Occipital lobe (tissue), 2 donors: Measurements from ENCODE around the gene CNNM2. TPM values are rescaled to one million over a fixed set of nuclear protein-coding genes. Genes with fewer than 3 reads are reported as not detected.

Source experiments
- DNase-seq: peaks from one replicate; lab custom pipeline; 2025; lab: John Stamatoyannopoulos, UW
- total RNA-seq: library from RNA; depleted of rRNA; stranded (reverse); fragments of >200 nt; gene quantifications from one replicate; pipeline ENCODE4 v1.2.3, GENCODE V29; 2014

CNNM2 gene
- 7.6 TPM for total RNA-seq

DNA sequence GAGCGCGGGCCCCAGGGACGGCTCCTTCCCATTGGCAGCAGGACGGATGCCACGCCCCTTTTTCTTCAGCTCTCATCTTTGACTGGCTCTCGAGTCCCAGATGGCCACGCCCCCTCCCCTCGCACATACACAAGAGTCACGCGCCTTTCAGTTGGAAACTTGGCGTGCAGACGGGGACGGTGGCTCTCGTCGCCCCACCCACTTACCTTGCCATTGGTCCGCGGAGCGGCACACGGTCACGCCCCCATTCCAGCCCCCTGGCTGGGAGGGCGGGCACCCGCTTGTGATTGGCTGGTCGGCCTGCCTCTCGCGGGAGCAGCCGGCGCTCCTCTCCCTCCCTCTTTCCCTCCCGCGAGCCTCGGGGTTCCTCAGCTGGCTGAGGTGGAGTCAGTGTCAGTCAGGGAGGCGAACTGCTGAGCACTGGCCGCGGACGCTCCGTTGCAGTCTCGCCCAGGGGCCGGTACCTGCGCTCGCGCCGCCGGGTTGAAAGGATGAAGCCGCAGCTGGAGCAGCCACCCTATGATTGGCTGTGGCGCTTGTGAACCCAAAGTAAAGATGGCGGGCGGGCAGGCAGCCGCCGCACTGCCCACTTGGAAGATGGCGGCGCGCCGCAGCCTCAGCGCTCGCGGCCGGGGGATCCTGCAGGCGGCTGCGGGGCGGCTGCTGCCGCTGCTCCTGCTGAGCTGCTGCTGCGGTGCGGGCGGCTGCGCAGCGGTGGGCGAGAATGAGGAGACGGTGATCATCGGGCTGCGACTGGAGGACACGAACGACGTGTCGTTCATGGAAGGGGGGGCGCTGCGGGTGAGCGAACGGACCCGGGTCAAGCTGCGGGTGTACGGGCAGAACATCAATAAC lies at the start of gene CNNM2:
Gene CNNM2, plus strand, starts transcription at position 333 of the 855 bp plus-strand sequence. Its CDS starts 187 bp downstream, at position 520.
- peak; percentile 99 for DNase-seq

DNA sequence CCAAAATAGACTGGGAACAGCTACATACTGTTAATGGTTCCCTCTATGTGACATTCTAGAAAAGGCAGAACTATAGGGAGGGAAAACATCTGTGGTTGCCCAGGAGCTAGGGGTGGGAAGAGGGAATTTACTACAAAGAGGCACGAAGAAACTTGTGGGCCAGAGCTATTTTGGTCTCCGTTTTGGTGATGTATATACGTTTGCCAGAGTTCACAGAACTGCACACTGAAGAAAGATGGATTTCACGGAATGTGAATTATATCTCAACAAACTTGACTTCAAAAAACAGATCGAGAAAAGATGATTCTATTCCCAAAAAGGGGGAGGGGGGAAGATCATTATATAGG lies 49.2 kb upstream of the CNNM2 start:
- DNase-seq = no peak

GRCh38 chr10:102869258-102870198 lies 48.6 kb upstream of the CNNM2 start, which contains the start of gene AS3MT:
Gene AS3MT, plus strand, starts transcription at chr10:102869470. Its CDS starts 123 bp downstream, at chr10:102869593.
- DNase-seq = no peak

GRCh38 chr10:102870221-102870620 lies 47.9 kb upstream of the CNNM2 start:
- no peak for DNase-seq

GRCh38 chr10:102872163-102872562 lies 45.9 kb upstream of the CNNM2 start:
- DNase-seq = no peak

DNA sequence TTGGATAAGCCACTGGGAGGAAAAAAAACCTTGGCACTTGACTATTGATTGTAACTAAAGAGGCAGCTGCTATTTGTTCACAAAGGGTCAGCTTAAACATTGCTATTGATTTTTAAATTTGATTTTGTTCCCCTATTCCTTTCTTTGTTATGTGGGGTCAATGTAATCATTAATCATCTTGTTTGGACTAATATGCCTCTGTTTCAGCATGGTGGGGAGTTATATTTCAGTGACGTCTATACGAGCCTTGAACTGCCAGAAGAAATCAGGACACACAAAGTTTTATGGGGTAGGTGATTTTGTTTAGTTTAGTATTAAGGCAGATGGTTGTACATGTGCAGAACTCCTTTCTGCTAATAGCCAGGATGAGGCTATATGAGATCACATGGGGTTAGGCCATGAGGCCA lies 41.3 kb upstream of the CNNM2 start:
- no peak for DNase-seq

- DNase-seq = no peak
These were observed 39.5 kb upstream of the CNNM2 start for GRCh38 chr10:102878629-102879028.

DNA sequence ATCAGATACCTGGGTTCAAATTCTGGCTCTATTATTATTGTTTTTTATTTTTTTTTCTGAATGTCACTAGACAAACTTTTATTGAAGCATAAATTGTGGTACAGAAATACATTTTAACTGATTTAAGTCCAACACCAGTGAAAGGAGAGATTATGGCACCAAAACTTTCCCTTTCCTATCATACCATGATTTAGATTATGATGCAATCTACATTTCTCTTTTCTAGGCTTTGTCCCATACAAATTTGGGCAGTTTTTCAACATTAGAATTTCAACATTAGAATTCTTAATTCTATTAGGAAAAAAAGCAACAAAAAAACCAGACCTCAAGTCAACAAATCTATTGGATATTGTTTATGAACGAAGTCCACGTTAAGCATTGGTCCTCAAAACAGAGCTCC lies 37.8 kb upstream of the CNNM2 start:
- DNase-seq = no peak

DNA sequence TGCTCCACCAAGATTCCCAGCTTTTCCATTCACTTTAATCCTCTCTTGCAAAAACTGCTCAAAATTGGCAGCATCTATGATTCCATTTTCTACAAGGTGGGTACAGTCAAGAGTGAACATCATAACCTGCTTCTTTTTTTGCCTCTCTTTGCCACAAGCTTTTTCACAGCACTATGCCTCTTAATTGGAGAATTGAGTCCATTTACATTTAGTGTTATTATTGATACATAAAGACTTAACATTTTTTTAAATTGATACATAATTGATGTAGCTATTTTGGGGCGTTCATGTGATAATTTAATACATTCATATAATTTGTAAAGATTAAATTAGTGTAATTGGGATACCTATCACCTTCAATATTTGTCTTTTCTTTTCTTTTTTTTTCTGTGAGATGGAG lies 30.0 kb upstream of the CNNM2 start:
- DNase-seq = no peak

DNA sequence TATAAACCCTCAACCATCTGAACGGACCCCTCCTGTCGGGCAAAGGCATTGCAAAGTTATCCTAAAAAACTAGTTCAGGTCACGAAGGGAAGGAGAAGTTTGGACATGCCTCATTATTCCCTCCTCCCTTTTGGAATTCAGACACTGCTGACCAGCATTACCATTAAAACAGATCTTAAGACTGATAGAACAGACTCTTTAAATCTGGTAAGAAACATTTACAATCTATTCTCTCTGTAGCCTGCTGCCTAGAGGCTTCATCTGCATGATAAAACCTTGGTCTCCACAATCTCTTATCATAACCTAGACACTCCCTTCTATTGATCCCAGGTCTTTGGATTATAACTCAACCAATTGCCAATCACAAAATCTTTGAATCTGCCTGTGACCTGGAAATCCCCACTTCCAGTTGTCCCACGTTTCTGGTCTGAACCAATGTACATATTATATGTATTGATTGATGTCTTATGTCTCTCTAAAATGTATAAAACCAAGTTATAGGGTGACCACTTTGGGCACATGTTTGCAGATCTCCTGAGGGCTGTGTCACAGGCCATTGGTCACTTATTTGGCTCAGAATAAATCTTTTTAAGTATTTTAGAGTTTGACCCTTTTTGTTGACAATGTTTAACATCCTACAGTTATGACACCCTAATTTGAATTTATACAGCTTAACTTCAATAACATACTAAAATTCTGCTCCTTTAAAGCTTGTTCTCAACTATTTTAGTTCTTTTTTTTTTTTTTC lies 23.5 kb upstream of the CNNM2 start:
- no peak for DNase-seq

DNA sequence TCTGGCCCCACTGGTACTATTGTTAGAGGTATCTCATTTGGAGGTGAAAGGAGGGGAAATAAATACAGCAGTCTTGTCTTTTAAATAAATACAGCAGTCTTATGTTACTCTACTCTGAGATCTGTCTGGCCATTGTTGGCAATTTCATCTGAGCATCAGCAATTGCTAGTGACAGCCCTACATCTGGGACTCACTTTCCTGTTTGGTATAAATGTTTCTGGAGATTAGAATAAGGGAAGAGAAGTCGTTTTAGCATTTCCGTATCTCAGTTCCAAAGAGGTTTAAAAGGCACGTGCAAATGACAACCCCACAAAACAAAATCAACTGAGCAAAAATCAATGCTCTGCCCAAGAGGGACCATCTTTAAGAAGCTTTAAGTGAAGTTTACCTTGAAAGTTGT lies 18.1 kb upstream of the CNNM2 start:
- no peak for DNase-seq

DNA sequence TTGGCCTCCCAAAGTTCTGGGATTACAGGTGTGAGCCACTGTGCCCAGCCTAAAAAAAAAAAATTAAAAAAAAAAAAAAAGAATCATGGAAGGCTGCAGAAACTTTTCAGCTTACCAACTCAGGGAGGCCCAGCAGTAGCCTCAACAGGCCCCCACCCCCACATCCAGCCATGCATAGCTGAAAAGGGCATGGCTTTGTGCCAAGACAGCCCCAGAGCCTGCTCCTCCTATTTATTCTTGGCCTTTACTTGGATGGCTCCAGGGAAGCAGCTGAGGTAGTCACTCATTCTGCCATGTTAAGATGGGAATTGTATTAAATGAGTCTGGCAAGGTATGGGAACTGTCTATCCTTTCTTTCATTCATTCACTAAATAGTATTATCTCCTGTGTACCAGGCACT lies 13.7 kb upstream of the CNNM2 start:
- DNase-seq = no peak

- no peak for DNase-seq
These were observed 11.6 kb upstream of the CNNM2 start for GRCh38 chr10:102906507-102906906.

GRCh38 chr10:102914781-102915180 lies 3.3 kb upstream of the CNNM2 start:
- DNase-seq = no peak

DNA sequence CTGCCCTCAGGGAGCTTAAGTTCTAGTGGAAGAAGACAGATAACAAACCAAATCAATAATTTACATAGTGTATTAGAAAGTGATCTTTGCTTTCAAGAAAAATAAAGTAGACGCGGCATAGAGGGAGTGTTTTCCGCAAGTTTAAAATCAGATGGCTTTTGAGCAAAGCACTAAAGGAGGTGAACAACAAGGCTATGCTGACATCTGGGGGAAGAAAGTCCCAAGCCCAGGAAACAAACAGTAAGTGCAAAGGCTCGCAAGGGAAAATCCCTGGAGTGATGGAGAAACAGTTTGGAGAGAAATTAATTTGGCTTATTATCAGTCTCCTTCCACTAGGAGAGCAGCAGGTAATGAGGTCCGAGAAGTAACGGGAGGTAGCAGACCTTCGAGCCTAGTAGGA lies 1.9 kb upstream of the CNNM2 start:
- no peak for DNase-seq

DNA sequence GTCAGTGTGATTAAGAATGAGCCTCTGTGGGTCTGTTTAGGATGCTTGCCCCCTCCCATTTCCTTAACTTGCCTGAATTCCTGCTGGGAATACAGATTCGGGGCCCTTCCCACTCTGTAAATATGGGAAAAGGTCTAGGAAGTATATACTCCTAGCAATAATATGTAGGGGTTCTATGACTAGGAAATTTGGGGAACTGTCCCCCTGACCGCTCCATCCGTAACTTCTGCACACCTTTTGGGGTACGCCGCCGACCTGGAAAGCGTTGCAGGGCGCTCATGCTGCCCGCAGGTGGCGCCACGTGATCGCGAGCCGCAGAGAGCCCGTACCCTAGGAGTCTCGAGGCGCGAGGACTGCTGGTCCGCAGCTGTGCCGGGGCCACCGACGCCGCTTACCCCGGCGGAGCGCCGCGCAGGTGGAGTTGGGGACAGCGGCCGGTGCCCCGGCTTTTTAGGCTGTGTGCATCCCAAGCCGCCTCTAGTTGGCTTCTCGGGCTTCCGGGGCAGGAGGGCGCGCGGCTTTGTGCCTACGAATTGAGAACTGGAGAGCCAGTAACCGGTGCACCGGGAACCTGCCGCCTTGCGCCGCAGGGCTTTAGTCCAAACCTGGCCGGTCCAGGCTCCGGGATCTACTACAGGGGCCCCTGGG lies 656 bp upstream of the CNNM2 start:
- peak; percentile 82 for DNase-seq

- DNase-seq = no peak
These were observed 737 bp downstream of the CNNM2 start for GRCh38 chr10:102918817-102919245.

DNA sequence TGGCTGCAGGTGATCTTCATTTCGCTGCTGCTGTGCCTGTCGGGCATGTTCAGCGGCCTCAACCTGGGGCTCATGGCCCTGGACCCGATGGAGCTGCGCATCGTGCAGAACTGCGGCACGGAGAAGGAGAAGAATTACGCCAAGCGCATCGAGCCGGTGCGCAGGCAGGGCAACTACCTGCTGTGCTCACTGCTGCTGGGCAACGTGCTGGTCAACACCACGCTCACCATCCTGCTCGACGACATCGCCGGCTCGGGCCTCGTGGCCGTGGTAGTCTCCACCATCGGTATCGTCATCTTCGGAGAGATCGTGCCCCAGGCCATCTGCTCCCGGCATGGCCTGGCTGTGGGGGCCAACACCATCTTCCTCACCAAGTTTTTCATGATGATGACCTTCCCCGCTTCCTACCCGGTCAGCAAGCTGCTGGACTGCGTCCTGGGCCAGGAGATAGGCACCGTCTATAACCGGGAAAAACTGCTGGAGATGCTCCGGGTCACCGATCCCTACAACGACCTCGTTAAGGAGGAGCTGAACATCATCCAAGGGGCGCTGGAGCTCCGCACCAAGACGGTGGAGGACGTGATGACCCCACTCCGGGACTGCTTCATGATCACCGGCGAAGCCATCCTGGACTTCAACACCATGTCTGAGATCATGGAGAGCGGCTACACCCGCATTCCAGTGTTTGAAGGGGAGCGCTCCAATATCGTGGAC lies 1.3 kb downstream of the CNNM2 start:
- no peak for DNase-seq

DNA sequence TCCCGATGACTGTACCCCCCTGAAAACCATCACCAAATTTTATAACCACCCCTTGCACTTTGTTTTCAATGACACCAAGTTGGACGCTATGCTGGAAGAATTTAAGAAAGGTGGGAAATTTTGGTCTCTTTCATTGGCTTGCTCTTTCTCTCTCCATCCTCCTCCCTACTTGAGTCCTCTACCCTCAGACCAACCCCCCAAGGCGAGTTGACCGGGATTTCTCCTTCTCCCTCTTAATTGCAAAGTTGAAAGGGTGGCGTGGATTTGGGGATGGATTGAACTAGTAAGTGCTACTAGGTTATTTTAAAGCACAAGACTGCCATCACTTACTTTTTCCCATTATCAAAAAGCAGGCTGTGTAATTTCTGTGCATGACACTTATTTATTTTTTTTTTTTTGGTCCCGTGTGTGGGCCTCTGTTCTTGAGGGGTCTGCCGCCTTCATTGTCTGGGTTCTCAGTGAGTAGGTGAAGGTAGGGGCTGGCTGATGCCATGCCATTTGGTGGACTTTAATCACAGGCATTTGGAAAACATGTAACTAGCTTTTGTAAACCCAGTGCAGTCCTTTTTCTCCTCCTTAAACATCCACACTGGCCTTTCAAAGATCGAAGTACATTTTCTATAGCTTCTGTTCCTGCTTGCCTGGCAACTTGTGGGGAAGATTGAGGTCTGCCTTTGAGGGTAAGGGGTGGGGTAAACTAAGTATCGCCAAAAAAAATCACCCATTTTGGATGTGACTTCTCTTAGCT lies 2.1 kb downstream of the CNNM2 start:
- DNase-seq = no peak

DNA sequence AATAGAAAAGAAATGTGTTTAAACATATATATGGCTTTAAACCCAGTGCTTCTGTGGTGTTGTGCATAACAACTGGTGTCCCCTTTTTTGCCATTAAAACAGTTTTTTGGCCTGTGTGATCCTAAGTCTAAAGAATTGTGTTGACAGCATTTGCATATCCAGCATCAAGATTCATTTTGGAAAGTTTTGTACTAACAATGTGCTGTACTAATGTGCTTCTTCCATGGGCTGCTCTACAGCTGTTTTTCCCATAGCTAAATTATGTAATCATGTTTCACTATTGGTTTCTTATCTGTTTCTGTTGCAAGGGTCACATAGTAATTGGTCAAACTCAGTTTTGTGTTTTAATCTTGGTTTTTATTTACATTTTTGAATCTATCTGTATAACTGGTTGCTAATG lies 5.5 kb downstream of the CNNM2 start:
- no peak for DNase-seq
